GM19025 (cell line): Measurements from ENCODE around the gene FAM53B.

ENCODE experiments used
- ATAC-seq: cut with Tn5 transposase; IDR thresholded peaks from one replicate; pipeline ENCODE4 v1.9.1; 2021; ENCODE audit warnings: mild to moderate bottlenecking, low read depth, moderate library complexity; ENCODE audit not compliant: unreplicated experiment

FAM53B gene

GRCh38 chr10:124639206-124639605 is 105.0 kb downstream of the FAM53B start:
- ATAC-seq = no peak

GRCh38 chr10:124637746-124638145 is 106.4 kb downstream of the FAM53B start:
- no peak for ATAC-seq

GRCh38 chr10:124637091-124637700 is 107.0 kb downstream of the FAM53B start:
- ATAC-seq = no peak

- ATAC-seq = no peak
Observed at GRCh38 chr10:124636271-124636995, 107.7 kb downstream of the FAM53B start.

GRCh38 chr10:124632566-124632965 is 111.6 kb downstream of the FAM53B start:
- ATAC-seq = no peak

GRCh38 chr10:124632064-124632531 is 112.1 kb downstream of the FAM53B start:
- ATAC-seq = no peak

GRCh38 chr10:124630551-124630950 is 113.6 kb downstream of the FAM53B start:
- ATAC-seq = no peak

- no peak for ATAC-seq
Observed at GRCh38 chr10:124629842-124630241, 114.3 kb downstream of the FAM53B start.

GRCh38 chr10:124629415-124629814 is 114.8 kb downstream of the FAM53B start:
- no peak for ATAC-seq

GRCh38 chr10:124628676-124629021 is 115.5 kb downstream of the FAM53B start:
- ATAC-seq = no peak

GRCh38 chr10:124627866-124628675 is 116.1 kb downstream of the FAM53B start:
- no peak for ATAC-seq

- ATAC-seq = peak; percentile 64
Observed at GRCh38 chr10:124626759-124627380, 117.3 kb downstream of the FAM53B start.

GRCh38 chr10:124625831-124626238 is 118.3 kb downstream of the FAM53B start:
- ATAC-seq = no peak

GRCh38 chr10:124624895-124625294 is 119.3 kb downstream of the FAM53B start:
- no peak for ATAC-seq

- ATAC-seq = no peak
Observed at GRCh38 chr10:124624466-124624865, 119.7 kb downstream of the FAM53B start.

- ATAC-seq = no peak
Observed at GRCh38 chr10:124624006-124624405, 120.2 kb downstream of the FAM53B start.

- no peak for ATAC-seq
Observed at GRCh38 chr10:124622866-124623536, 121.2 kb downstream of the FAM53B start.

GRCh38 chr10:124622158-124622557 is 122.0 kb downstream of the FAM53B start:
- ATAC-seq = no peak

GRCh38 chr10:124621637-124622036 is 122.5 kb downstream of the FAM53B start:
- no peak for ATAC-seq

GRCh38 chr10:124619802-124620490 is 124.2 kb downstream of the FAM53B start:
- ATAC-seq = peak; percentile 59
